HG02884 (cell line): ENCODE data around the gene IL3RA.
"Not testable (repeated sequence)": the region's sequence is repeated elsewhere in the genome, so short reads cannot be mapped to it uniquely, and the experiment has no call there.

Experiments used
- ATAC-seq: cut with Tn5 transposase; IDR thresholded peaks from one replicate; pipeline ENCODE4 v1.9.1; 2021; ENCODE audit warnings: mild to moderate bottlenecking, moderate library complexity; ENCODE audit not compliant: unreplicated experiment

IL3RA gene

GRCh38 chrX:1336331-1336943, at the start of gene IL3RA:
Gene IL3RA (plus strand): TSS chrX:1336785. CDS start chrX:1341766, 4,981 bp downstream.
- ATAC-seq: peak; percentile 44

- no peak for ATAC-seq
Observed at GRCh38 chrX:1289535-1289934, 47.0 kb upstream of the IL3RA start.

- no peak for ATAC-seq
Observed at GRCh38 chrX:1291110-1291740, 45.4 kb upstream of the IL3RA start.

GRCh38 chrX:1292575-1293290, 43.9 kb upstream of the IL3RA start:
- ATAC-seq: no peak

- ATAC-seq: no peak
Observed at GRCh38 chrX:1294301-1295067, 42.1 kb upstream of the IL3RA start.

GRCh38 chrX:1295550-1295949, 41.0 kb upstream of the IL3RA start:
- no peak for ATAC-seq

- ATAC-seq: not testable (repeated sequence)
Observed at GRCh38 chrX:1297591-1297990, 39.0 kb upstream of the IL3RA start.

GRCh38 chrX:1300449-1300848, 36.1 kb upstream of the IL3RA start:
- no peak for ATAC-seq

GRCh38 chrX:1305411-1305810, 31.2 kb upstream of the IL3RA start:
- ATAC-seq: no peak

GRCh38 chrX:1306909-1307625, 29.5 kb upstream of the IL3RA start:
- ATAC-seq: no peak

- no peak for ATAC-seq
Observed at GRCh38 chrX:1307626-1308340, 28.8 kb upstream of the IL3RA start.

GRCh38 chrX:1308476-1308875, 28.1 kb upstream of the IL3RA start:
- ATAC-seq: no peak

GRCh38 chrX:1308917-1309316, 27.7 kb upstream of the IL3RA start:
- not testable (repeated sequence) for ATAC-seq

GRCh38 chrX:1313788-1314187, 22.8 kb upstream of the IL3RA start:
- no peak for ATAC-seq

- ATAC-seq: no peak
Observed at GRCh38 chrX:1316527-1316926, 20.1 kb upstream of the IL3RA start.

GRCh38 chrX:1321674-1322073, 14.9 kb upstream of the IL3RA start:
- no peak for ATAC-seq

GRCh38 chrX:1322393-1322792, 14.2 kb upstream of the IL3RA start:
- no peak for ATAC-seq

- peak; percentile 72 for ATAC-seq
Observed at GRCh38 chrX:1323315-1323714, 13.3 kb upstream of the IL3RA start.

- ATAC-seq: no peak
Observed at GRCh38 chrX:1325515-1326116, 11.0 kb upstream of the IL3RA start.
